ENCODE data around the gene NRG3. TPM values are rescaled to one million over a fixed set of nuclear protein-coding genes. Genes with fewer than 3 reads are reported as not detected.

The NRG3 gene
- total RNA-seq, 1 donor from 2014 or later: 2.6 TPM

DNA sequence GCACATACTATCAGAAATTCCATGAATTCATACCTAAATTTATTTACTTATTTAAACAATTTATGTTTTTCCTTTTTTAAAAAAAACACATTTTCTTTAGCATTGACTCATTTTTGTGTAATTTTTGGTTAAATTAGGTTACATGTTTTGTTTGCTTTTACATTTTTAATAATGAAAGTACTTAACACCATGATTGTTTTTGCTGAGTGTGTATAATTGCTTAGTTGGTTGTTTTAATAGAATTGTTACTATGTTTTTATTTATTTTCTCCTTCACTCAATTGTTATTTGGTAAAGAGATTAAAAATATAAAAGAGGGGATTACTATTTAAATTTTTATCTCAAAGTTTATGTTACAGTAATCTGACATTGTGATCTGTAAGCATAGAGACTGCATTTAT is 508.4 kb downstream of the NRG3 start:
- Histone ChIP-seq H3K27ac (no peak overlapping the region), H3K9me3 (no peaks in the 10 kb centered on the region), H3K4me3 (no peak overlapping the region), H3K4me1 (no peaks in the 10 kb centered on the region), H3K27me3 (ENCODE audit: low read depth) (no peaks in the 10 kb centered on the region), H3K36me3 (no peaks in the 10 kb centered on the region)
- DNase-seq: no peak
- intact Hi-C loops (cut with DNase I): no loop called here
- no peak for ATAC-seq
- TF ChIP-seq, protein P1, sequence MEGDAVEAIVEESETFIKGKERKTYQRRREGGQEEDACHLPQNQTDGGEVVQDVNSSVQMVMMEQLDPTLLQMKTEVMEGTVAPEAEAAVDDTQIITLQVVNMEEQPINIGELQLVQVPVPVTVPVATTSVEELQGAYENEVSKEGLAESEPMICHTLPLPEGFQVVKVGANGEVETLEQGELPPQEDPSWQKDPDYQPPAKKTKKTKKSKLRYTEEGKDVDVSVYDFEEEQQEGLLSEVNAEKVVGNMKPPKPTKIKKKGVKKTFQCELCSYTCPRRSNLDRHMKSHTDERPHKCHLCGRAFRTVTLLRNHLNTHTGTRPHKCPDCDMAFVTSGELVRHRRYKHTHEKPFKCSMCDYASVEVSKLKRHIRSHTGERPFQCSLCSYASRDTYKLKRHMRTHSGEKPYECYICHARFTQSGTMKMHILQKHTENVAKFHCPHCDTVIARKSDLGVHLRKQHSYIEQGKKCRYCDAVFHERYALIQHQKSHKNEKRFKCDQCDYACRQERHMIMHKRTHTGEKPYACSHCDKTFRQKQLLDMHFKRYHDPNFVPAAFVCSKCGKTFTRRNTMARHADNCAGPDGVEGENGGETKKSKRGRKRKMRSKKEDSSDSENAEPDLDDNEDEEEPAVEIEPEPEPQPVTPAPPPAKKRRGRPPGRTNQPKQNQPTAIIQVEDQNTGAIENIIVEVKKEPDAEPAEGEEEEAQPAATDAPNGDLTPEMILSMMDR (IDR thresholded peaks at IDR 0.05): no peak

DNA sequence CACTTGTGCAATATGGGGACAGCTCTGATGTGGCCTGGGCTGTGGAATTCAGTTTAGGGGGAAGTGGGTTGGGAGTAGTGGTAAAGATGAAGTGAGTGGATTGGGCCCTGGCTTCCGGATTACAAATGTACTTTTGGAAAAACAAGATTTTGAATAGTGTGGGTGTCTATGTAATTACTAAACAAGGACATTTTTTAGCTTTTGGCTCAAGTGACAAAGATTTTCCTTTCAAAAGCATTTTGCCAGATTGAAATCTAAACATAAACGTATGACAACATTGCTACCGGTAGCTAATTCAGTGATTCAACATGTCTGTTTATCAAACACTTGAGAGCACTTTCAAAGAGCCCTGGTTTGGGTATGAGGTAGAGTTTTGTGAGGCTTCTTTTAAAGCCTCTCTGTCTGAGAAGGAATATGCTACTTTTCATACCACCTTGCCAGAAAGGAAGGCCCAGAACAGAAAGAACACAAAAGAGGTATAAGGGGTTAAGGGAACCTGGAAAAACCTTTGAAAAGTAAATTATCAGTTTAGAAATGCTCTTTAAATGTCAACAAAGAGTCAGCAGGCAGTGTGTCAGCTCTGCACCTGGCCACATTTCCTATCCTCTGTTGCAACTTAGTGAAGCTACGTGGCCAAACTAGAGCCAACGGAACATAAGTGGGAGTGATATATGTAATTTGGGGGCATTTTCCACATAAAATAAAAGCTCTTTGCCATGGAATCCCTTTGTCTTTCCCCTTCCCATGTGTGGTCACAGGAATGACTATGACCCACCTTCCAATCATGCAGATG is 516.1 kb downstream of the NRG3 start:
- Histone ChIP-seq H3K4me1 (no peaks in the 10 kb centered on the region), H3K27me3 (ENCODE audit: low read depth) (no peaks in the 10 kb centered on the region), H3K36me3 (no peaks in the 10 kb centered on the region), H3K4me3 (no peak overlapping the region), H3K9me3 (no peaks in the 10 kb centered on the region), H3K27ac (no peak overlapping the region)
- DNase-seq (no peak), ATAC-seq (peak in 1 of 2 donors; percentile 21)
- TF ChIP-seq, protein P1 (IDR thresholded peaks at IDR 0.05): no peak
- intact Hi-C loops (cut with DNase I): no loop called here

DNA sequence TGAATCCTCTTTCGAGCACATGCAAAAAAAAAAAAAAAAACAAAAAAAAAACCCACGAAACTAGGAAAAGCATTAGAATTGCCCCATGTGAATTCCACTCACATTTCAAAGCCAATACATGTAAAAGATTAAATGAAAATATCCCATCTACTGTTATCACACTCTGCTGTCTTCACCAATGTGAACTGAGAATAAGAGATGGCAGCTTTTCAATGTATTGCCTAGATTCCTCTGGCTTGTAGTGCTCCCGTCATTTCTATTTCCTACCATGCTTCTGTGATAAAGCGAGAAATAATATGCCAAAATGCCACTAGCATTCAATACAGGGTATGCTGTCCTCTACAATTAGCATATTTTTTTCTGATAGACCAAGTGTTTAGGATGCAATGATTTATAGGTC is 517.0 kb downstream of the NRG3 start:
- H3K4me1 ChIP-seq: no peaks in the 10 kb centered on the region
- no peak for DNase-seq
- H3K27ac ChIP-seq: no peak overlapping the region
- H3K36me3 ChIP-seq: no peaks in the 10 kb centered on the region
- H3K4me3 ChIP-seq: no peak overlapping the region
- no peaks in the 10 kb centered on the region for H3K27me3 ChIP-seq (ENCODE audit: low read depth)
- H3K9me3 ChIP-seq: no peaks in the 10 kb centered on the region
- TF ChIP-seq, protein P1 (IDR thresholded peaks at IDR 0.05): no peak
- no peak for ATAC-seq
- intact Hi-C loops (cut with DNase I): no loop called here

DNA sequence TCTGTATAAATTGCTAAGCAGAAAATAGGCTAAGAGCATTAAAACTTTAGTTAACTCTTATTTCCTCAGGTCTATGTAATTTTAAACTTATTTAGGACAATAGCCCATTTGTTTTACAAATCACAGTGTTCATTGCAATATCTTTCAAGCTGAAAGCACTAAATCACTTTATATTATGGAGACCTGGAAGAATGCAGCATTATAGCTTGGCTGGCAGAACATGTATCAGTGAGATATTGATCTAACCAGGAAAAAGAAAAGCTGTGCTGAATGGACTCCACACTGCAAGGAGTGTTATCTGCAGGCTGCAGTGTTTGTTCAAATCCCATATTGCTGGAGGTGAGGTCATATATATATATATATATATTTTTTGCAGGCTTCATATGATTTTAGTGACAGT is 517.5 kb downstream of the NRG3 start:
- ATAC-seq: no peak
- Histone ChIP-seq H3K27ac (no peak overlapping the region), H3K27me3 (ENCODE audit: low read depth) (no peaks in the 10 kb centered on the region), H3K4me3 (no peak overlapping the region), H3K4me1 (no peaks in the 10 kb centered on the region), H3K9me3 (no peaks in the 10 kb centered on the region), H3K36me3 (no peaks in the 10 kb centered on the region)
- intact Hi-C loops (cut with DNase I): no loop called here
- no peak for DNase-seq
- TF ChIP-seq, protein P1 (IDR thresholded peaks at IDR 0.05): no peak

DNA sequence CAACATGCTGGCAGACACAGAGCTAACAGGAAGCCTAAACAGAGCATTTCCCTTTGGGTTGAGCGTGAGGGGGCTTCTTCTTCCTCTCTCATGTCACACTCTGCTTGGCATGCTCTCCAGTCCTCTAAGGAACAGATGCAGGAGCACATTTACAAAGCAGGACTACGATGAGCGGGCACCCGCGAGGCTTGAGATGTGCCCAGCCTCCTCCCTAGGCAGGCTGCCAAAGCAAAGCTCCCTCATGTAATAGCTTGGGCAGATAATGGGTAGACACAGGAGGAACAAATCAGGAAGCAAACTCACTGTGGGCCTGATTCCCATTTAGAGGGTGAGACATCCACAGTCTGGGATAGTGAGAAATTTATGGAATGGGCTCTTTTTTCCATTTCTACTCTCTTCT is 519.1 kb downstream of the NRG3 start:
- no peak overlapping the region for H3K4me3 ChIP-seq
- no peak for DNase-seq
- no peaks in the 10 kb centered on the region for H3K9me3 ChIP-seq
- no peaks in the 10 kb centered on the region for H3K36me3 ChIP-seq
- ATAC-seq: peak in 1 of 2 donors; percentile 16
- no peak overlapping the region for H3K27ac ChIP-seq
- no peaks in the 10 kb centered on the region for H3K27me3 ChIP-seq (ENCODE audit: low read depth)
- no peaks in the 10 kb centered on the region for H3K4me1 ChIP-seq
- TF ChIP-seq, protein P1 (IDR thresholded peaks at IDR 0.05): no peak
- intact Hi-C loops (cut with DNase I): no loop called here
